HCT116 (cell line): ENCODE results near the gene C10orf105. TPM values are rescaled to one million over a fixed set of nuclear protein-coding genes. Genes with fewer than 3 reads are reported as not detected.
A peak's percentile ranks its signal among the peaks of the same experiment; 100 is the strongest.

ENCODE experiments used
- ATAC-seq: fragments of 200-7000 bp; cut with Tn5 transposase; 2 replicates; pipeline ENCODE4 v1.9.1; 2020; ENCODE audit warnings: mild to moderate bottlenecking, moderate library complexity
- BruUV-seq: library from RNA; stranded (reverse); fragments of 400-500 nt; replicated peaks from 2 replicates; lab custom pipeline; 2021; lab: Mats Ljungman, UMichigan
- CTCF ChIA-PET: fragments of 300-600 bp; sonication (Branson Sonifier 250); formaldehyde crosslinking; loops from one replicate; lab custom pipeline; 2021; ENCODE audit warnings: antibody characterized with exemption; lab: Charles Lee
- POLR2A ChIA-PET: fragments of 300-600, 350-600 bp; sonication (Branson Sonifier 250); formaldehyde crosslinking; loops from one replicate; lab custom pipeline; 2021; ENCODE audit warnings: antibody characterized with exemption; lab: Charles Lee
- RAD21 ChIA-PET, 2 experiments: fragments of 300-600 bp; sonication (Branson Sonifier 250); formaldehyde crosslinking; loops; one replicate each; lab custom pipeline; 2023; ENCODE audit warnings: low total read pairs in 2 of 2; ENCODE audit not compliant: uncharacterized antibody in 2 of 2, unreplicated experiment in 2 of 2, low non-redundant PET in 1 of 2; lab: Charles Lee
- DNase-seq: peaks from one replicate; pipeline ENCODE4 v3.0.0-alpha.2; 2010; ENCODE audit warnings: low read depth, low spot score
- H2AFZ ChIP-seq: fragments of 200-600 bp; shearing (Covaris generic), sonication (generic); 2 replicates; pipeline ENCODE4 v1.6.1; 2017; ENCODE audit warnings: low read depth, mixed run types, mixed read lengths, antibody characterized with exemption, low read length; ENCODE audit not compliant: poor library complexity, severe bottlenecking
- H3K27ac ChIP-seq: 2 replicates; pipeline ENCODE4 v1.5.1; 2012; ENCODE audit warnings: low read depth, low read length
- H3K27me3 ChIP-seq: fragments of 200-600 bp; sonication (generic); 2 replicates; pipeline ENCODE4 v1.6.1; 2016; ENCODE audit warnings: mixed run types, low read length, mixed read lengths; ENCODE audit not compliant: insufficient read depth
- H3K36me3 ChIP-seq, 2 experiments: fragments of 200-500 bp in 1 of 2; fragments of 200-600 bp in 1 of 2; sonication (Bioruptor generic) in 1 of 2; sonication (generic) in 1 of 2; 2 replicates each; pipeline versions ENCODE4 v1.5.1 to v1.6.1; 2014 to 2016; ENCODE audit warnings: low read length in 2 of 2, inconsistent platforms in 1 of 2, mixed read lengths in 1 of 2, mixed run types in 1 of 2; ENCODE audit not compliant: insufficient read depth in 2 of 2, control insufficient read depth in 1 of 2
- H3K4me1 ChIP-seq, 2 experiments: fragments of 200-600 bp in 1 of 2; sonication (generic) in 1 of 2; 2 replicates each; pipeline versions ENCODE4 v1.5.1 to v1.6.1; 2012 to 2017; ENCODE audit warnings: low read length in 2 of 2, inconsistent platforms in 1 of 2, mild to moderate bottlenecking in 1 of 2, mixed read lengths in 1 of 2, mixed run types in 1 of 2, moderate library complexity in 1 of 2; ENCODE audit not compliant: insufficient read depth in 2 of 2, control insufficient read depth in 1 of 2
- H3K4me2 ChIP-seq: fragments of 200-600 bp; sonication (generic); 2 replicates; pipeline ENCODE4 v1.6.1; 2017; ENCODE audit warnings: mixed run types, low read length, mixed read lengths
- H3K4me3 ChIP-seq, 2 experiments: fragments of 200-600 bp in 1 of 2; sonication (generic) in 1 of 2; replicated peaks in 1 of 2; 2 replicates each; pipeline ENCODE4 v1.5.1; 2011 to 2016; ENCODE audit warnings: low read length in 2 of 2, control low read depth in 1 of 2, low read depth in 1 of 2, mild to moderate bottlenecking in 1 of 2, mixed read lengths in 1 of 2, mixed run types in 1 of 2
- H3K79me2 ChIP-seq: fragments of 200-600 bp; sonication (generic); 2 replicates; pipeline ENCODE4 v1.6.1; 2017; ENCODE audit warnings: mild to moderate bottlenecking, mixed run types, low read length, moderate library complexity, mixed read lengths; ENCODE audit not compliant: insufficient read depth
- H3K9ac ChIP-seq: fragments of 200-600 bp; sonication (generic); 2 replicates; pipeline ENCODE4 v1.6.1; 2016; ENCODE audit warnings: low read length, mixed read lengths
- H3K9me2 ChIP-seq: fragments of 200-600 bp; sonication (generic), shearing (Covaris generic); 2 replicates; pipeline ENCODE4 v1.6.1; 2017; ENCODE audit warnings: mixed run types, mild to moderate bottlenecking, moderate library complexity; ENCODE audit not compliant: insufficient read depth
- H3K9me3 ChIP-seq, 2 experiments: fragments of 200-500 bp in 1 of 2; fragments of 200-600 bp in 1 of 2; sonication (Bioruptor generic) in 1 of 2; sonication (generic) in 1 of 2; 2 replicates each; pipeline ENCODE4 v1.6.1; 2014 to 2017; ENCODE audit warnings: low read length in 2 of 2, mixed read lengths in 2 of 2, inconsistent platforms in 1 of 2, low read depth in 1 of 2, mild to moderate bottlenecking in 1 of 2, mixed run types in 1 of 2, moderate library complexity in 1 of 2; ENCODE audit not compliant: control insufficient read depth in 1 of 2, insufficient read depth in 1 of 2
- H4K20me1 ChIP-seq: fragments of 200-600 bp; sonication (generic), shearing (Covaris generic); 2 replicates; pipeline ENCODE4 v1.6.1; 2017; ENCODE audit warnings: mixed run types, mild to moderate bottlenecking, moderate library complexity; ENCODE audit not compliant: insufficient read depth
- CTCF ChIP-seq, 3 experiments: fragments of 200-600 bp in 1 of 3; sonication (generic) in 1 of 3; IDR thresholded peaks in 2 of 3; conservative IDR thresholded peaks in 1 of 3; 2 replicates each; pipeline ENCODE4 v1.5.1; 2012 to 2017; ENCODE audit warnings: low read depth in 2 of 3, low read length in 2 of 3, antibody characterized with exemption in 1 of 3, borderline replicate concordance in 1 of 3, control low read depth in 1 of 3, mild to moderate bottlenecking in 1 of 3, mixed read lengths in 1 of 3, mixed run types in 1 of 3, moderate library complexity in 1 of 3; ENCODE audit not compliant: insufficient read depth in 1 of 3
- EZH2 ChIP-seq: fragments of 200-600 bp; sonication (generic); IDR thresholded peaks from 2 replicates; pipeline ENCODE4 v1.6.1; 2017; ENCODE audit warnings: antibody characterized with exemption, mixed run types
- EZH2phosphoT487 ChIP-seq: fragments of 200-600 bp; IDR thresholded peaks from 2 replicates; pipeline ENCODE4 v1.6.1; 2018; ENCODE audit warnings: antibody characterized with exemption, borderline replicate concordance
- FOSL1 ChIP-seq: IDR thresholded peaks from 2 replicates; pipeline ENCODE4 v1.6.1; 2012; ENCODE audit warnings: low read depth
- RAD21 ChIP-seq: IDR thresholded peaks from 2 replicates; pipeline ENCODE4 v1.6.1; 2012; ENCODE audit warnings: low read depth, mild to moderate bottlenecking
- SP1 ChIP-seq: IDR thresholded peaks from 2 replicates; pipeline ENCODE4 v1.6.1; 2012; ENCODE audit warnings: low read depth
- intact Hi-C: fragments of 100-400 bp; cut with micrococcal nuclease; formaldehyde crosslinking; loops from 2 replicates; pipeline ENCODE4 v1.10.0; 2022
- total RNA-seq: library from RNA; stranded (reverse); gene quantifications from one replicate; pipeline ENCODE4 v1.2.1, GENCODE V29; 2021; ENCODE audit not compliant: unreplicated experiment
- TF ChIP-seq, protein P1 (sequence below): IDR thresholded peaks from 2 replicates; pipeline ENCODE4 v1.6.1; 2012; ENCODE audit warnings: low read depth
- TF ChIP-seq, protein P2 (sequence below): IDR thresholded peaks from 2 replicates; pipeline ENCODE4 v1.6.1; 2011; ENCODE audit warnings: mild to moderate bottlenecking, low read length, moderate library complexity; ENCODE audit not compliant: insufficient replicate concordance; ENCODE audit errors: extremely low read depth

C10orf105 gene
- total RNA-seq, 1 experiment from 2014 or later: not detected

DNA sequence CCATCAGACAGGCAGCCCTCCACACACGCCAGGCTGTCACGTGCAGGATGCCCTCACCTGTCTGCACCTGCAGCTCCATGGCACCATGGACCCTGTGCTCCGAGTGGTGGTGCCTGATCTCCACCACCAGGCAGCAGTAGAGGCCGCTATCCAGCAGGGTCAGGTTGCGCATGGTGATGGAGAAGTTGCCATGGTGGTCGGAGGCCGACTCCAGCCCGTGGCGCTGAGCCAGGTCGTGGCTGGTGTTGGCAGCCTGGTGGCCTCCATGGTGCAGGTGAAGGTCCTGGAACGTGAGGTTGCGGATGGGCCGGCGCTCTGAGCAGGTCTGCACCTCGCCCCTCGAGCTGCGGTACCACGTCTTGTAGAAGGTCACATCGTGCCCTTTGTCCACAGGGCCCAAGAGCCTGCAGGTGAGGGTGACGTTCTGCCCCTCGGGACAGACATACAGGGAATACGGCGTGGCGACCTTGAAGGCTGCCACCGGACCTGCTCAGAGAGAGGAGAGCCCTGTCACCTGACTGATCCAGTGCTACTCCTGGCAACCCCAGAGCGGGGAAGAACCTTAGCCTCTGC lies 42.0 kb upstream of the C10orf105 start:
- ChIA-PET CTCF (interaction anchor here (0.8 kb wide), 1 partner anchor 65 kb away, joined by 3 read pairs; no protein-coding TSS in a partner anchor), POLR2A (no interaction called here), RAD21 (no interaction called here)
- no peak overlapping the region for H3K4me3 ChIP-seq
- peak; percentile 48 for ATAC-seq
- no peaks in the 10 kb centered on the region for H3K27me3 ChIP-seq
- H3K9me2 ChIP-seq: no peaks in the 10 kb centered on the region
- H3K79me2 ChIP-seq: 0 out of 2 replicates have a peak, but pooled peaks cover 3% of the 10 kb centered on the region
- H2AFZ ChIP-seq: no peak overlapping the region
- H4K20me1 ChIP-seq: no peaks in the 10 kb centered on the region
- peak overlapping the region; percentile 25; the same call in 1 of the 2 replicates for H3K4me2 ChIP-seq
- no peaks in the 10 kb centered on the region for H3K9me3 ChIP-seq
- no TSS peak for BruUV-seq
- H3K36me3 ChIP-seq: no peaks in the 10 kb centered on the region
- TF ChIP-seq CTCF (IDR thresholded peaks at IDR 0.05 in 2 of 3, conservative IDR thresholded peaks at IDR 0.05 in 1 of 3; ENCODE audit: borderline replicate concordance in 1 of 3, insufficient read depth in 1 of 3, low read depth in 2 of 3, low read length in 2 of 3) (peak in 2 of 3 experiments; percentile 48 to 50; a peak in 3 of 6 replicates), RAD21 (peak; percentile 38), SP1 (no peak)
- H3K4me1 ChIP-seq: peaks cover 32 to 76% of the 10 kb centered on the region in 2 experiments
- no peak overlapping the region for H3K27ac ChIP-seq
- DNase-seq: no peak
- intact Hi-C loops: no loop called here
- H3K9ac ChIP-seq: no peak overlapping the region

- H4K20me1 ChIP-seq: no peaks in the 10 kb centered on the region
- ChIA-PET CTCF (interaction anchor here (0.8 kb wide), 1 partner anchor 64 kb away, joined by 3 read pairs; no protein-coding TSS in a partner anchor), POLR2A (no interaction called here), RAD21 (no interaction called here)
- no TSS peak for BruUV-seq
- no peak overlapping the region for H3K27ac ChIP-seq
- DNase-seq (no peak), ATAC-seq (0 out of 2 replicates have a peak, but pooled peaks have one; percentile 21)
- no peak for TF ChIP-seq EZH2phosphoT487
- no peak for TF ChIP-seq FOSL1
- TF ChIP-seq, protein P1, sequence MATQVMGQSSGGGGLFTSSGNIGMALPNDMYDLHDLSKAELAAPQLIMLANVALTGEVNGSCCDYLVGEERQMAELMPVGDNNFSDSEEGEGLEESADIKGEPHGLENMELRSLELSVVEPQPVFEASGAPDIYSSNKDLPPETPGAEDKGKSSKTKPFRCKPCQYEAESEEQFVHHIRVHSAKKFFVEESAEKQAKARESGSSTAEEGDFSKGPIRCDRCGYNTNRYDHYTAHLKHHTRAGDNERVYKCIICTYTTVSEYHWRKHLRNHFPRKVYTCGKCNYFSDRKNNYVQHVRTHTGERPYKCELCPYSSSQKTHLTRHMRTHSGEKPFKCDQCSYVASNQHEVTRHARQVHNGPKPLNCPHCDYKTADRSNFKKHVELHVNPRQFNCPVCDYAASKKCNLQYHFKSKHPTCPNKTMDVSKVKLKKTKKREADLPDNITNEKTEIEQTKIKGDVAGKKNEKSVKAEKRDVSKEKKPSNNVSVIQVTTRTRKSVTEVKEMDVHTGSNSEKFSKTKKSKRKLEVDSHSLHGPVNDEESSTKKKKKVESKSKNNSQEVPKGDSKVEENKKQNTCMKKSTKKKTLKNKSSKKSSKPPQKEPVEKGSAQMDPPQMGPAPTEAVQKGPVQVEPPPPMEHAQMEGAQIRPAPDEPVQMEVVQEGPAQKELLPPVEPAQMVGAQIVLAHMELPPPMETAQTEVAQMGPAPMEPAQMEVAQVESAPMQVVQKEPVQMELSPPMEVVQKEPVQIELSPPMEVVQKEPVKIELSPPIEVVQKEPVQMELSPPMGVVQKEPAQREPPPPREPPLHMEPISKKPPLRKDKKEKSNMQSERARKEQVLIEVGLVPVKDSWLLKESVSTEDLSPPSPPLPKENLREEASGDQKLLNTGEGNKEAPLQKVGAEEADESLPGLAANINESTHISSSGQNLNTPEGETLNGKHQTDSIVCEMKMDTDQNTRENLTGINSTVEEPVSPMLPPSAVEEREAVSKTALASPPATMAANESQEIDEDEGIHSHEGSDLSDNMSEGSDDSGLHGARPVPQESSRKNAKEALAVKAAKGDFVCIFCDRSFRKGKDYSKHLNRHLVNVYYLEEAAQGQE: no peak
- TF ChIP-seq, protein P2, sequence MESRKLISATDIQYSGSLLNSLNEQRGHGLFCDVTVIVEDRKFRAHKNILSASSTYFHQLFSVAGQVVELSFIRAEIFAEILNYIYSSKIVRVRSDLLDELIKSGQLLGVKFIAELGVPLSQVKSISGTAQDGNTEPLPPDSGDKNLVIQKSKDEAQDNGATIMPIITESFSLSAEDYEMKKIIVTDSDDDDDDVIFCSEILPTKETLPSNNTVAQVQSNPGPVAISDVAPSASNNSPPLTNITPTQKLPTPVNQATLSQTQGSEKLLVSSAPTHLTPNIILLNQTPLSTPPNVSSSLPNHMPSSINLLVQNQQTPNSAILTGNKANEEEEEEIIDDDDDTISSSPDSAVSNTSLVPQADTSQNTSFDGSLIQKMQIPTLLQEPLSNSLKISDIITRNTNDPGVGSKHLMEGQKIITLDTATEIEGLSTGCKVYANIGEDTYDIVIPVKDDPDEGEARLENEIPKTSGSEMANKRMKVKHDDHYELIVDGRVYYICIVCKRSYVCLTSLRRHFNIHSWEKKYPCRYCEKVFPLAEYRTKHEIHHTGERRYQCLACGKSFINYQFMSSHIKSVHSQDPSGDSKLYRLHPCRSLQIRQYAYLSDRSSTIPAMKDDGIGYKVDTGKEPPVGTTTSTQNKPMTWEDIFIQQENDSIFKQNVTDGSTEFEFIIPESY: no peak
- TF ChIP-seq EZH2: no peak
- no peaks in the 10 kb centered on the region for H3K36me3 ChIP-seq
- 0 out of 2 replicates have a peak, but pooled peaks cover 3% of the 10 kb centered on the region for H3K79me2 ChIP-seq
- H3K4me3 ChIP-seq: no peak overlapping the region
- H3K4me2 ChIP-seq: peak overlapping the region; percentile 25; the same call in 1 of the 2 replicates
- no peaks in the 10 kb centered on the region for H3K9me3 ChIP-seq
- H3K9ac ChIP-seq: no peak overlapping the region
- peaks cover 27 to 71% of the 10 kb centered on the region in 2 experiments for H3K4me1 ChIP-seq
- H2AFZ ChIP-seq: no peak overlapping the region
- H3K27me3 ChIP-seq: no peaks in the 10 kb centered on the region
- no peaks in the 10 kb centered on the region for H3K9me2 ChIP-seq
- intact Hi-C loops: no loop called here
Measured at GRCh38 chr10:71761105-71761511, 41.5 kb upstream of the C10orf105 start.
